ENCODE measurements around the gene KRTAP6-3.

Gene KRTAP6-3

DNA sequence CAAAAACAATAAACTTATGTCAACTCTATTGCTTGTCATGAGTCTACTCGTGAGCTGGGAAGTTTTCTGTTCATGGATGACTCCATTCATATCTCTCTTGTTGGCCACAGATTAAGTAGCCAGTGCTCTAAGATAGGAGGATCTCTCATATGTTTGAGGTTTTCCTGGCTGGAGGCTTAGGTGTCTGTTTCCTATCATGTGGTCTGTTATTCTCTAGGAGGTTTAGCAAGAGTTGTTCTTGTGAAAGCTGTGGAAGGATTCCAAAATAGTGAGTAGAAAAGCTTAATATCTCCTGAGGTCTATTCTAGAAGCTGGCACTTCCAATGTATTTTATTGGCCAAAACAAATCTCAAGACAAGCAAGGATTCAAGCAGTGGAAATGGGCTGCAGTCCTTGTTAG is 37.0 kb downstream of the KRTAP6-3 start:
- Histone ChIP-seq H3K27me3 (ENCODE audit: low read length) (no peaks in the 10 kb centered on the region), H3K4me2 (ENCODE audit: low read depth, low read length, poor library complexity, severe bottlenecking) (no peak overlapping the region), H3F3A (ENCODE audit: insufficient read depth) (no peaks in the 10 kb centered on the region), H3K9me2 (replicated peaks; ENCODE audit: insufficient read depth, low read length) (no peaks in the 10 kb centered on the region), H3K4me3 (ENCODE audit: insufficient read depth, low read length, poor library complexity, severe bottlenecking) (no peak overlapping the region), H2AFZ (ENCODE audit: low read depth, low read length, severe bottlenecking) (no peak overlapping the region), H3K36me3 (ENCODE audit: low read length) (no peaks in the 10 kb centered on the region), H3K9ac (ENCODE audit: low read length) (no peak overlapping the region), H3K79me2 (ENCODE audit: insufficient read depth, low read length) (no peaks in the 10 kb centered on the region), H4K20me1 (ENCODE audit: low read depth, low read length) (no peaks in the 10 kb centered on the region), H3K9me3 (ENCODE audit: insufficient read depth, low read length) (peaks cover 10% of the 10 kb centered on the region), H3K27ac (ENCODE audit: low read depth, low read length) (no peak overlapping the region)
- TF ChIP-seq EZH2phosphoT487 (conservative IDR thresholded peaks at IDR 0.05; ENCODE audit: low read length): no peak
- TF ChIP-seq, protein P1, sequence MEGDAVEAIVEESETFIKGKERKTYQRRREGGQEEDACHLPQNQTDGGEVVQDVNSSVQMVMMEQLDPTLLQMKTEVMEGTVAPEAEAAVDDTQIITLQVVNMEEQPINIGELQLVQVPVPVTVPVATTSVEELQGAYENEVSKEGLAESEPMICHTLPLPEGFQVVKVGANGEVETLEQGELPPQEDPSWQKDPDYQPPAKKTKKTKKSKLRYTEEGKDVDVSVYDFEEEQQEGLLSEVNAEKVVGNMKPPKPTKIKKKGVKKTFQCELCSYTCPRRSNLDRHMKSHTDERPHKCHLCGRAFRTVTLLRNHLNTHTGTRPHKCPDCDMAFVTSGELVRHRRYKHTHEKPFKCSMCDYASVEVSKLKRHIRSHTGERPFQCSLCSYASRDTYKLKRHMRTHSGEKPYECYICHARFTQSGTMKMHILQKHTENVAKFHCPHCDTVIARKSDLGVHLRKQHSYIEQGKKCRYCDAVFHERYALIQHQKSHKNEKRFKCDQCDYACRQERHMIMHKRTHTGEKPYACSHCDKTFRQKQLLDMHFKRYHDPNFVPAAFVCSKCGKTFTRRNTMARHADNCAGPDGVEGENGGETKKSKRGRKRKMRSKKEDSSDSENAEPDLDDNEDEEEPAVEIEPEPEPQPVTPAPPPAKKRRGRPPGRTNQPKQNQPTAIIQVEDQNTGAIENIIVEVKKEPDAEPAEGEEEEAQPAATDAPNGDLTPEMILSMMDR (IDR thresholded peaks at IDR 0.05; ENCODE audit: insufficient read depth, low read length, poor library complexity, severe bottlenecking): no peak

DNA sequence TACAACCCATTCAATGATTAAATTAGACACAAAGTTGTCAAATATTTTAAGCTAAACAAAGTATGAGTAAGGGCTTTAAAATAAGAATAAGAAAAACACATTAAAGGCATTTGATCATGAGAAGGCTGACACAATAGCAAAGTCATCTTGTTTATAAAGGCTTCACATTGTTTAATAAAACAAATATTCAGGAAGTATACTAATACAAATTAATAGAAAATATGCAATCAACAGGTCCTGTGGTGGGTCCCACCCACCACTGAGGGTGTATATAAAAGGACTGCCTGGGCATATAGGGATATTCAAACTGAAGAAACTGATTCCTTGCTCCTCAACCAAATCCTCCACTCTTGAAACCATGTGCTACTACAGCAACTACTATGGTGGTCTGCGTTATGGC is 42.7 kb downstream of the KRTAP6-3 start, which contains the start of gene KRTAP20-2:
Gene KRTAP20-2, plus strand, starts transcription at position 301 of the 400 bp plus-strand sequence. Its CDS starts 58 bp downstream, at position 359.
- no peaks in the 10 kb centered on the region for H4K20me1 ChIP-seq (ENCODE audit: low read depth, low read length)
- H3K36me3 ChIP-seq (ENCODE audit: low read length): no peaks in the 10 kb centered on the region
- TF ChIP-seq EZH2phosphoT487 (conservative IDR thresholded peaks at IDR 0.05; ENCODE audit: low read length): no peak
- TF ChIP-seq, protein P1 (IDR thresholded peaks at IDR 0.05; ENCODE audit: insufficient read depth, low read length, poor library complexity, severe bottlenecking): no peak
- no peak within 1 kb of the TSS for H3K9ac ChIP-seq (ENCODE audit: low read length)
- no peaks in the 10 kb centered on the region for H3K9me3 ChIP-seq (ENCODE audit: insufficient read depth, low read length)
- H3F3A ChIP-seq (ENCODE audit: insufficient read depth): no peaks in the 10 kb centered on the region
- H2AFZ ChIP-seq (ENCODE audit: low read depth, low read length, severe bottlenecking): no peak within 1 kb of the TSS
- no peak within 1 kb of the TSS for H3K27ac ChIP-seq (ENCODE audit: low read depth, low read length)
- no peak within 1 kb of the TSS for H3K4me2 ChIP-seq (ENCODE audit: low read depth, low read length, poor library complexity, severe bottlenecking)
- no peak within 1 kb of the TSS for H3K4me3 ChIP-seq (ENCODE audit: insufficient read depth, low read length, poor library complexity, severe bottlenecking)
- no peaks in the 10 kb centered on the region for H3K79me2 ChIP-seq (ENCODE audit: insufficient read depth, low read length)
- no peaks in the 10 kb centered on the region for H3K9me2 ChIP-seq (replicated peaks; ENCODE audit: insufficient read depth, low read length)
- no peaks in the 10 kb centered on the region for H3K27me3 ChIP-seq (ENCODE audit: low read length)

DNA sequence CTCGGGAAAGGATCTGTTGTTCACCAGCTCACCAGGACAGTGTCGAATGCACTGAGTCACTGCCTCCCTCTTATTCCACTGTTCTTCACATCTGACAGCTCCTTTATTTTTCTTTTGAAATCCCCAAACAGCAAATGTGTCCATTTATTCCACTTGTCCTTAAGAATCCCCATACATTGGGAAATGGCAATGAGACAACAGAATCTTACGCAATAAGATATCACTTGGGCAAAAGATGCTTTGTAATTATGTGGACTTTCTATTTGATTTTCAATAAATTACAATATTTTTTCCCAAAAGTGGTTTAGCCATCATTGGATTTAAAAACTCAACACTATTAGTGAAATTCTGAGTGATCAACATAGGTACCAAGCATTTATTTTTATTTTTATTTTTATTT is 46.4 kb downstream of the KRTAP6-3 start:
- no peak overlapping the region for H2AFZ ChIP-seq (ENCODE audit: low read depth, low read length, severe bottlenecking)
- no peaks in the 10 kb centered on the region for H3F3A ChIP-seq (ENCODE audit: insufficient read depth)
- no peak overlapping the region for H3K27ac ChIP-seq (ENCODE audit: low read depth, low read length)
- no peaks in the 10 kb centered on the region for H3K27me3 ChIP-seq (ENCODE audit: low read length)
- H3K9me2 ChIP-seq (replicated peaks; ENCODE audit: insufficient read depth, low read length): no peaks in the 10 kb centered on the region
- no peak for TF ChIP-seq EZH2phosphoT487 (conservative IDR thresholded peaks at IDR 0.05; ENCODE audit: low read length)
- TF ChIP-seq, protein P1 (IDR thresholded peaks at IDR 0.05; ENCODE audit: insufficient read depth, low read length, poor library complexity, severe bottlenecking): no peak
- no peaks in the 10 kb centered on the region for H3K9me3 ChIP-seq (ENCODE audit: insufficient read depth, low read length)
- H3K79me2 ChIP-seq (ENCODE audit: insufficient read depth, low read length): no peaks in the 10 kb centered on the region
- no peaks in the 10 kb centered on the region for H3K36me3 ChIP-seq (ENCODE audit: low read length)
- H3K4me3 ChIP-seq (ENCODE audit: insufficient read depth, low read length, poor library complexity, severe bottlenecking): no peak overlapping the region
- no peaks in the 10 kb centered on the region for H4K20me1 ChIP-seq (ENCODE audit: low read depth, low read length)
- H3K4me2 ChIP-seq (ENCODE audit: low read depth, low read length, poor library complexity, severe bottlenecking): no peak overlapping the region
- H3K9ac ChIP-seq (ENCODE audit: low read length): no peak overlapping the region
